Measurements from ENCODE around the gene ENDOU.

The ENDOU gene

GRCh38 chr12:47757840-47758583, 32.7 kb upstream of the ENDOU start:
- no peak for DNase-seq (ENCODE audit: low read depth in 3 of 3, low spot score in 1 of 3)

GRCh38 chr12:47757364-47757839, 32.1 kb upstream of the ENDOU start:
- no peak for DNase-seq (ENCODE audit: low read depth in 3 of 3, low spot score in 1 of 3)

- DNase-seq (ENCODE audit: low read depth in 3 of 3, low spot score in 1 of 3) = no peak
These were observed 30.6 kb upstream of the ENDOU start for GRCh38 chr12:47755655-47756562.

- no peak for DNase-seq (ENCODE audit: low read depth in 3 of 3, low spot score in 1 of 3)
These were observed 29.6 kb upstream of the ENDOU start for GRCh38 chr12:47754881-47755280.

DNA sequence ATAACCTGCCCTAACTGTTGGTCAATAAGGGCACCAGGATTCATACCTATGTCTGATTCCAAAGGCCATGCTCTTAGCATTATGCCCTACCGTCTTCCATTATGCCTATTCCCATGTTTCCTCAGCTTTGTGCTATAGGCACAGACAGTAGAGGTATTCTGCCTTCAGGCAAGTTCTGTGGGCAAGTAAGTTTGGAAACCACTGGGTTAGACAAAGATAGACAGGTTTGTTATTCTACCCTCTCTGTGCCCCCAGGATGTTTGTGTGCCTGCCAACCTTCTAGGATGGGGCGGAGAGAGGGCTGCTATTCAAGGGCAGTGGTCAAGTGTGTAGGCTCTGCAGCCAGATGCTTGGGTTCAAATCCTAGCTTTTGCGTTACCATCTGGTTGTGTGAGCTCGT, 28.8 kb upstream of the ENDOU start:
- no peak for DNase-seq (ENCODE audit: low read depth in 3 of 3, low spot score in 1 of 3)

DNA sequence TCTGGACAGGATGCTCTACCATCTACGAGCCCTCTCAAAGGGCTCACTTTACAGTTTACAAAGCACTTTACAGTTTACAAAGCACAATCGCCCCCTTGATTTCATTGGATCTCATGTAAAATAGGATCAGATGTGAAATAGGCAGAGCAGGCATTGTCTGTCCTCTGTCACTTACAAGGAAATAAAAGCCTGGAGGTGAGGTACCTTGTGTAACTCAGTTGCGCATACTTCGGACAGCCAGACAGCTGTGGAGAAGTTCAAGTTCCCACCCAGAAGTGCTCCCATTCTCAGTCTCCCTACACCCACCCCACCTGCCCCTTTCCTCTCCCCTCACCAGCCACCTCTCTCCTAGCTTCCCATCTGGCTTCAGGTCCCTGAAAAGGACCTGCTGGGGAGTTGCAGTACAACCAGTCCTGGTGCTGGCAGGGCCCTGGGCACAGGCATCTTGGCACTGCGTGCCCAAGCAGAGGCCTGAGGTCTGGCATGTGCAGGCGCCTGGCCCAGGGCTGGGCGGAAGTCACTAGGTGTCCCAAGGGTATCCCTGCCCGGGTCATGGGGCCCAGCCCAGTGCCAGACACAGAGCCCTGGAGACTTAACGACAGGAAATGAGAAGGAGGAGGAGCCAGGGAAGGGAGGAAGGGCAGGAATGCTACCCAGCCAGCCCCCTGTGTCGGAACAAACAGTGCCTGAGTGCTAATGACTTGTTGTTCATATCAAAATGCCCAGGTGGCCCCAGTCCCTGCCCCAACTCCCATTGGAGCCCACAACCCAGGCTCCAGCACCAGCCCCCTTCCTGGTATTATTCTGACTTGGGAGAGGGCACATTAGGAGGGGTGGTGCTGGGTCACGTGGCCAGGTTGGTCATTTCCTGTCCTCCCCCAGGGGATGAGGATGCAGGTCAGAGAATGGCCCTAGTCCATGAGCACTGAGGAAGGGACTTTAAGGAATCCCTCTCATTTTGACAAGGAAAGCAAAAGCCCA, 28.0 kb upstream of the ENDOU start:
- no peak for DNase-seq (ENCODE audit: low read depth in 3 of 3, low spot score in 1 of 3)

- DNase-seq (ENCODE audit: low read depth in 3 of 3, low spot score in 1 of 3) = no peak
These were observed 27.3 kb upstream of the ENDOU start for GRCh38 chr12:47752552-47752951.

- DNase-seq (ENCODE audit: low read depth in 3 of 3, low spot score in 1 of 3) = no peak
These were observed 26.8 kb upstream of the ENDOU start for GRCh38 chr12:47752121-47752520.

DNA sequence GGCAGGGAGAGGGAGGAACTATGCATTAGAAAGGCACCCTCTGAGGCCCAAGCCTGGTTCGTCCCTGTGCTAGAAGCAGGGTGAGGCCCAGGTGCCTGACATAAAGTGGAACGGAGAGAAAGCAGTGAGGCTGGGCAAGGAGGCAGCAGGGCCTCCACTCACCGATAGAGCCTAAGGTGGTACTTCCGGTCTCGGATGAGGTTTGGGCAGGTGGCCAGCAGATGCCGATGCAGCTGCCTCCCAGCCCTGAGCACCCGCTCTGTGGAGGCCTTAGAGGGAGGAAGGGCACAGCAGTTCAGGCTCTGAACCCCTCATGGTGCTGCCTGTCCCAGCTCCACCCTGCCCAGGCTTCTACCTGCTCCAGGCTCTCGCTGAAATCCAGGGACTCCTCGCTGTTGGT, 26.3 kb upstream of the ENDOU start:
- no peak for DNase-seq (ENCODE audit: low read depth in 3 of 3, low spot score in 1 of 3)

DNA sequence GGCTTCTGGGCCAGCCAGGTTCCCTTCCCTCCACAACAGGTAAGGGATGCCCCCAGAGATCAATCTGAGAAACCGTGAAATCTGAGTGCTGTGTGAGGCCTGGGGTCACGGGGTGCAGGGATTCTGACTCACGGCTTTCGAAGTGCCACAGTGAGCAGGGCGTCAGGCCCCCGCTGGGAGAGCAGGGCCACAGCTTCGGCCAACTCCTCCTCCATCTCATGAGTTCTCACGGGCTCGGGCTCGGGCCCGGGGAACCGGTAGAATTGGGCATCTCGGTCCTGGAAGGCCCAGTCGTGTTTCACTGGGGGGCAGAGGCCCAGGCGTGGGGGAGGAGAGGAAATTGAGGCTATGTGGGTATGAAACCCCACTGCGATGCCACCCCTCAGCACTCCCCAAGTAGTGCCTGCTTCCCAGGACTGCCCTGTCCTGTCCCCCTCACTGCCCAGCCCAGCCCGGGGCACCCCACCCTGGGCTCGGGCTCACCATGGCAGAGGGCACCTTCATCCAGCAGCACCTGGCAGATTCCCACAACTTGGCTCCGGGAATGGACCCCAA, 25.7 kb upstream of the ENDOU start:
- DNase-seq (ENCODE audit: low read depth in 3 of 3, low spot score in 1 of 3) = no peak

GRCh38 chr12:47750229-47750798, 25.0 kb upstream of the ENDOU start:
- no peak for DNase-seq (ENCODE audit: low read depth in 3 of 3, low spot score in 1 of 3)

- no peak for DNase-seq (ENCODE audit: low read depth in 3 of 3, low spot score in 1 of 3)
These were observed 23.6 kb upstream of the ENDOU start for GRCh38 chr12:47748899-47749298.

DNA sequence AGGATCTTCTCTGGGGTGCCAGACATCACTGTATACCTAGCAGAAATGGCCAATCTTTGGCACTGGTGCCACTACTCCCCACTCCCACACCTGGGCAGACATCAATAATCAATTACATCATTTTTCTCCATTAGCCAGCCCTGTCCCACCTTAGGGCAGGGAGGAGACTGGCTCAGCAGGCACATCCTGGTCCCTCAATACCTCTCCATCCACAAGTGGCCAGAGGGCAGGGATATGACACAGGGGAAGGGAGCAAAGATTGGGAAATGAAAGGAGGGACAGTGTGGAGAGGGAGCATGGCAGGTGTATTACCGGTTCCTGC, 23.2 kb upstream of the ENDOU start:
- no peak for DNase-seq (ENCODE audit: low read depth in 3 of 3, low spot score in 1 of 3)

GRCh38 chr12:47747596-47748506, 22.6 kb upstream of the ENDOU start:
- no peak for DNase-seq (ENCODE audit: low read depth in 3 of 3, low spot score in 1 of 3)

DNA sequence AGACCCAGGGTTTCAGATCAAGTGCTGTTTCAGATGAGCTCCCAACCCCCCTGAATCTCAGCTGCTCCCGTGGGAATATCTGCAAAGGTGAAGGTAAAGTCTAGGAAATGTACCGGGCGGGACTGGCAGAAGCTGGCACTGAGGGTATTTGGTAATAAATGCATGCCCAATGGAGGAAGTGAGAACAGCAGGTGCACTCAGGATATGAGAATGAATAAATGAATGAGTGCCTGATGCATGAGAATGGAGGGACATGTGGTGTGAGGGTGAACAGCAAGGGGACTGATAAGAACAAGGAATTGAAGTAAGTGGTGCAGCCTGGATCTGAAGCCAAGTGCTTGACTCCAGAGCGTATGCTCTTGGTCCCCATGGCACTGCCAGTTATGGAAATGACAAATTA, 21.8 kb upstream of the ENDOU start:
- DNase-seq (ENCODE audit: low read depth in 3 of 3, low spot score in 1 of 3) = no peak

DNA sequence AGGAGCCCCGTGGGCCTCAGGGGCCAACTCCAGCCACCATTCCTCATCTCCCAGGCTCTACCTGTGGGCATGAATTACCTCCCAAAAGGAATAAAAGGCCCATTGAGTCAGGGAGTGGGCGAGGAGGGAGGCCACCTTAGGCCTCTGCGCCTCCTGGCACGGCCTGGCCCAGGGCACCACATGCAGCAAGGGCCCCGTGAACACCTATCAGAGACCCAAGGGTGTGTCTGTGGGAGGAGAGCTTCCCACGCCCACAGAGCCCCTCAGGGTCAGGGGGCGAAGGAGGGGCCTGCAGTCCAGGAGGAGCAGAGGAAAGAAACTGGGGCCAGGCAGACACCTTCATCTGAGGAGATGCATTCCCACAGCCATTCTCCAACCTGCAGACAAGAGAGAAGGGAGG, 21.2 kb upstream of the ENDOU start:
- DNase-seq (ENCODE audit: low read depth in 3 of 3, low spot score in 1 of 3) = no peak

- no peak for DNase-seq (ENCODE audit: low read depth in 3 of 3, low spot score in 1 of 3)
These were observed 20.8 kb upstream of the ENDOU start for GRCh38 chr12:47746073-47746472.

GRCh38 chr12:47745485-47746041, 20.3 kb upstream of the ENDOU start:
- no peak for DNase-seq (ENCODE audit: low read depth in 3 of 3, low spot score in 1 of 3)

DNA sequence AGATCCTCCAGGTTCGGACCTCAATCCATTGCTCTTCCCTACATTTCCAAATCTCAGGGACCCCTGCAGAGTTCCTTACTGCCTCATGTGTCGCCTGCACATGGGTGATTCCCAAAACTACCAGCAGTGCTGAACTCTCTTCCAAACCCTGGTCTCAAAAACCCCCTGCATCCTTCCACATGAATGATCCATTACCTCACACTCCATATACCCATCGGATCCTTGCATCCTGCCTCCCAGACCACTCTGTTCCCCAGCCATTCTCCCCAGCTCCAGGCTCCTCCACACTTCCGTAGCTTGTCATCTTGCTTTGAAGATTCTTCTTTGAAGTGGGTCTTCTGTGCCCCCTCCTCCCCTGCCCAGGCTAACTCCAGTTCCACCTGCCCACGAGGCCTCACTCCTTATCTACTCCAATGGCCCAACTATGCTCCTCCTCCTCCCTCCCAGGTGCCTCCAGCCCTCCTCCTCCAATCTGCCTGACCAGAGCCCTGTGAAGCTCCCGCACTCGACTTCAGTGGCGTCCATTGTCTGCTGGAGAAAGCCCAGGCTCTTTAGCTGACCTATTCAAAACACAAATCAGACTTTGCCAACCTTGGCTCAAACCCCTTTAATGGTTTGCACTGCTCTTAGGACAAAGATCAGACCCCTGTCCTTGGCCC, 19.6 kb upstream of the ENDOU start:
- no peak for DNase-seq (ENCODE audit: low read depth in 3 of 3, low spot score in 1 of 3)
